A549 (cell line): ENCODE measurements around the gene RPL19. TPM values are rescaled to one million over a fixed set of nuclear protein-coding genes. Genes with fewer than 3 reads are reported as not detected.
"Not testable (repeated sequence)": the region's sequence is repeated elsewhere in the genome, so short reads cannot be mapped to it uniquely, and the experiment has no call there.

Experiments
- ATAC-seq, 2 experiments: fragments of 200-7000 bp in 1 of 2; fragments of >200 bp in 1 of 2; cut with Nextera tagmentation in 1 of 2; cut with Tn5 transposase in 1 of 2; 3 replicates each; pipeline versions ENCODE4 v1.8.0 to v1.9.1; 2018 to 2020; ENCODE audit warnings: mild to moderate bottlenecking in 1 of 2, moderate library complexity in 1 of 2
- CTCF ChIA-PET: fragments of 300-600 bp; sonication (Branson Sonifier 250); formaldehyde crosslinking; extraction: SDS; loops from one replicate; lab custom pipeline; 2021; ENCODE audit warnings: antibody characterized with exemption, inconsistent platforms; lab: Yijun Ruan, JAX
- POLR2A ChIA-PET: fragments of 350-600 bp; formaldehyde crosslinking; extraction: SDS; loops from one replicate; lab custom pipeline; 2021; ENCODE audit warnings: antibody characterized with exemption, inconsistent platforms; lab: Yijun Ruan, JAX
- DNase-seq, 2 experiments: peaks; one replicate each; pipeline versions ENCODE4 v3.0.0 to v3.0.0-alpha.2; 2011 to 2016; ENCODE audit warnings: low read depth in 1 of 2, low spot score in 1 of 2
- FAIRE-seq: peaks from 2 replicates; lab custom pipeline; 2011; peaks lifted over from hg19 to GRCh38; lab: Jason Lieb, UNC
- H3K27ac ChIP-seq, 2 experiments: fragments of >200 bp; sonication (Bioruptor Twin); formaldehyde crosslinking; 3 replicates each; pipeline ENCODE4 v1.5.1; 2016 to 2017
- H3K4me1 ChIP-seq: fragments of >200 bp; sonication (Bioruptor Twin); formaldehyde crosslinking; 3 replicates; pipeline ENCODE4 v1.6.1; 2016
- H3K4me2 ChIP-seq: fragments of >200 bp; sonication (Bioruptor Twin); formaldehyde crosslinking; 3 replicates; pipeline ENCODE4 v1.6.1; 2016
- H3K4me3 ChIP-seq: fragments of >200 bp; sonication (Bioruptor Twin); formaldehyde crosslinking; 3 replicates; pipeline ENCODE4 v1.5.1; 2016
- H3K9me3 ChIP-seq: fragments of >200 bp; sonication (Bioruptor Twin); formaldehyde crosslinking; 3 replicates; pipeline ENCODE4 v1.6.1; 2016
- E2F6 ChIP-seq: IDR thresholded peaks from 2 replicates; pipeline ENCODE4 v1.6.1; 2012; ENCODE audit warnings: low read depth, borderline replicate concordance
- FOSL2 ChIP-seq, 2 experiments: fragments of 450-650 bp in 1 of 2; fragments of >200 bp in 1 of 2; sonication (Bioruptor Twin) in 1 of 2; formaldehyde crosslinking; IDR thresholded peaks; 2 replicates each; pipeline versions ENCODE4 v1.5.0 to v1.6.1; 2016 to 2020; ENCODE audit warnings: mild to moderate bottlenecking in 1 of 2, moderate library complexity in 1 of 2
- HEYL ChIP-seq: fragments of 250-450 bp; sonication (Bioruptor Pico); IDR thresholded peaks from 2 replicates; pipeline ENCODE4 v1.8.0; 2021; ENCODE audit warnings: mild to moderate bottlenecking, moderate library complexity
- HMGXB4 ChIP-seq: fragments of 250-450 bp; sonication (Bioruptor Pico); IDR thresholded peaks from 2 replicates; pipeline ENCODE4 v1.5.0; 2021; ENCODE audit warnings: mild to moderate bottlenecking, moderate library complexity, borderline replicate concordance
- HOXB13 ChIP-seq: fragments of 250-450 bp; sonication (Bioruptor Pico); IDR thresholded peaks from 2 replicates; pipeline ENCODE4 v1.5.0; 2020; ENCODE audit warnings: low read depth, mild to moderate bottlenecking, moderate library complexity
- KDM5A ChIP-seq: fragments of 200-600 bp; sonication (generic); IDR thresholded peaks from 2 replicates; pipeline ENCODE4 v1.6.1; 2016; ENCODE audit warnings: antibody characterized with exemption, mild to moderate bottlenecking
- MAFK ChIP-seq: fragments of 450-650 bp; IDR thresholded peaks from 2 replicates; pipeline ENCODE4 v1.6.1; 2014; ENCODE audit not compliant: partially characterized antibody
- NPAS2 ChIP-seq: fragments of 250-450 bp; sonication (Bioruptor Pico); IDR thresholded peaks from 2 replicates; pipeline ENCODE4 v1.8.0; 2022; ENCODE audit warnings: mild to moderate bottlenecking, moderate library complexity, borderline replicate concordance
- NR3C1 ChIP-seq: fragments of >200 bp; sonication (Bioruptor Twin); formaldehyde crosslinking; IDR thresholded peaks from 3 replicates; pipeline ENCODE4 v1.6.1; 2017
- PBX3 ChIP-seq: IDR thresholded peaks from 2 replicates; pipeline ENCODE4 v1.6.1; 2012
- POLR2AphosphoS2 ChIP-seq: conservative IDR thresholded peaks from 2 replicates; pipeline ENCODE4 v1.6.1; 2012; ENCODE audit warnings: low read length, improper control_type of control experiment, inconsistent platforms
- RAD21 ChIP-seq, 2 experiments: fragments of >200 bp in 1 of 2; sonication (Bioruptor Twin) in 1 of 2; formaldehyde crosslinking in 1 of 2; IDR thresholded peaks in 1 of 2; conservative IDR thresholded peaks in 1 of 2; 2 replicates in 1 of 2; 3 replicates in 1 of 2; pipeline ENCODE4 v1.6.1; 2012 to 2018; ENCODE audit warnings: inconsistent platforms in 1 of 2
- RCOR1 ChIP-seq: fragments of 150-350 bp; IDR thresholded peaks from 2 replicates; pipeline ENCODE4 v1.6.1; 2014; ENCODE audit warnings: antibody characterized with exemption, low read length, low read depth
- SMC3 ChIP-seq: fragments of >200 bp; sonication (Bioruptor Twin); formaldehyde crosslinking; IDR thresholded peaks from 3 replicates; pipeline ENCODE4 v1.6.1; 2018; ENCODE audit warnings: inconsistent platforms
- TFCP2L1 ChIP-seq: fragments of 250-450 bp; sonication (Bioruptor Pico); IDR thresholded peaks from 2 replicates; pipeline ENCODE4 v1.5.0; 2021; ENCODE audit warnings: mild to moderate bottlenecking
- TP53 ChIP-seq: fragments of 250-450 bp; sonication (Bioruptor Pico); IDR thresholded peaks from 2 replicates; pipeline ENCODE4 v1.5.0; 2021; ENCODE audit warnings: mild to moderate bottlenecking, moderate library complexity
- ZFP36 ChIP-seq: fragments of 450-650 bp; IDR thresholded peaks from 2 replicates; pipeline ENCODE4 v1.6.1; 2014; ENCODE audit warnings: borderline replicate concordance; ENCODE audit not compliant: partially characterized antibody
- ZNF302 ChIP-seq: fragments of 250-450 bp; sonication (Bioruptor Pico); IDR thresholded peaks from 2 replicates; pipeline ENCODE4 v1.9.0; 2021; ENCODE audit warnings: inconsistent platforms, mild to moderate bottlenecking, moderate library complexity
- ZSCAN20 ChIP-seq: fragments of 250-450 bp; sonication (Bioruptor Pico); IDR thresholded peaks from 2 replicates; pipeline ENCODE4 v1.8.0; 2022; ENCODE audit warnings: mild to moderate bottlenecking, moderate library complexity
- WGBS: methylation state at CpG from one replicate; pipeline ENCODE4 v1.1.6; 2017; ENCODE audit errors: missing lambda C conversion rate; 5-methylcytosine and 5-hydroxymethylcytosine counted together
- polyA plus RNA-seq, 4 experiments: library from polyadenylated mRNA; depleted of rRNA in 3 of 4; stranded (reverse); fragments of >200 nt; fragmentation: RNase III in 1 of 4; extraction: RNeasy Plus Mini Kit Qiagen cat#74134 plus additional on column Dnase treatment in 1 of 4; gene quantifications; 2 replicates in 3 of 4; 3 replicates in 1 of 4; pipeline ENCODE4 v1.2.3, GENCODE V29; 2011 to 2017
- TF ChIP-seq, protein P1 (sequence below): fragments of >200 bp; sonication (Bioruptor Twin); formaldehyde crosslinking; IDR thresholded peaks from 3 replicates; pipeline ENCODE4 v1.5.1; 2016
- TF ChIP-seq, protein P2 (sequence below): IDR thresholded peaks from 2 replicates; pipeline ENCODE4 v1.6.1; 2012

RPL19 gene
- polyA plus RNA-seq, 2 of the 4 experiments (the other 2 are of a cell fraction): 2,211 to 2,862 TPM

GRCh38 chr17:39168503-39168902 lies 31.6 kb upstream of the RPL19 start:
- not testable (repeated sequence) for H3K27ac ChIP-seq
- peak; percentile 84 for TF ChIP-seq MAFK
- CTCF ChIA-PET: interaction anchor here (1.2 to 30.5 kb wide), 3 partner anchors 15 to 186 kb away, joined by 4 to 612 read pairs (median 453); partner anchors contain the start of genes ARL5C and PLXDC1

DNA sequence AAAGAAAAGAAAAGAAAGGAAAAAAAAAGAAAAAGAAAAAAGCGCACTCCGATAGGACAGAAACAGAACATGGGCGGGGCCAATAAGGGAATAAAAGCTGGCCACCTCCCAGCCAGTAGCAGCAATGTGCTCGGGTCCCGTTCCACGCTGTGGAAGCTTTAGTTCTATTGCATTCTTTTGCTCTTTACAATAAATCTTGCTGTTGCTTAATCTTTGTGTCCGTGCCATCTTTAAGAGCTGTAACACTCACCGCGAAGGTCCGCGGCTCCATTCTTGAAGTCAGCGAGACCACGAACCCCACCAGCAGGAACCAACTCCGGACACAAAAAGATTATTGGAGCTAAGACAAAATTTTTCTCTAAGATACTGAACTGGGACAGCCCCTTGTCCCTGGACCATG lies 31.0 kb upstream of the RPL19 start:
- no peak overlapping the region for H3K4me2 ChIP-seq
- POLR2A ChIA-PET: interaction anchor here (0.7 kb wide), 1 partner anchor 315 kb away, joined by 8 read pairs; no protein-coding TSS in a partner anchor

More at GRCh38 chr17:39168503-39168902, 31.6 kb upstream of the RPL19 start:
- not testable (repeated sequence) for H3K4me1 ChIP-seq, H3K4me3 ChIP-seq, H3K4me2 ChIP-seq, ATAC-seq, FAIRE-seq, DNase-seq, H3K9me3 ChIP-seq
- whole genome bisulfite sequencing: 80% methylated on average over 10 of the region's 10 CpGs
- POLR2A ChIA-PET: interaction anchor here (0.7 to 2.6 kb wide), 2 partner anchors 31 to 315 kb away, joined by 8 to 21 read pairs; partner anchors contain the start of gene RPL19

GRCh38 chr17:39169518-39169917 lies 30.6 kb upstream of the RPL19 start:
- DNase-seq: no peak
- peaks cover under 1% of the 10 kb centered on the region; the same call in 1 of the 3 replicates for H3K4me1 ChIP-seq
- WGBS: 76% methylated on average over 3 of the region's 3 CpGs
- ChIA-PET POLR2A (no interaction called here), CTCF (interaction anchor here (0.9 to 30.5 kb wide), 10 partner anchors 11 to 187 kb away, joined by 3 to 612 read pairs (median 4); partner anchors contain the start of genes ARL5C and PLXDC1)
- FAIRE-seq: no peak
- no peak for ATAC-seq
- no peak overlapping the region for H3K4me2 ChIP-seq
- TF ChIP-seq RAD21 (conservative IDR thresholded peaks at IDR 0.05 in 1 of 2, IDR thresholded peaks at IDR 0.05 in 1 of 2) (no peak), HOXB13 (CRISPR knock-in tag) (no peak), KDM5A (no peak), ZSCAN20 (CRISPR knock-in tag) (no peak), HMGXB4 (CRISPR knock-in tag) (no peak), NPAS2 (CRISPR knock-in tag) (no peak), HEYL (CRISPR knock-in tag) (no peak), POLR2AphosphoS2 (no peak), ZNF302 (CRISPR knock-in tag) (no peak), E2F6 (no peak), FOSL2 (IDR thresholded peaks at IDR 0.05) (no peak), FOSL2 (CRISPR knock-in tag; IDR thresholded peaks at IDR 0.05) (no peak), RCOR1 (no peak)
- H3K9me3 ChIP-seq: no peaks in the 10 kb centered on the region
- H3K4me3 ChIP-seq: no peak overlapping the region
- no peak overlapping the region for H3K27ac ChIP-seq

More for the DNA sequence above, 31.0 kb upstream of the RPL19 start:
- CTCF ChIA-PET: interaction anchor here (0.9 to 30.5 kb wide), 9 partner anchors 11 to 186 kb away, joined by 3 to 612 read pairs (median 4); partner anchors contain the start of genes ARL5C and PLXDC1
- ATAC-seq: no peak
- TF ChIP-seq ZFP36: no peak
- no peak for TF ChIP-seq SMC3
- TF ChIP-seq PBX3: no peak
- TF ChIP-seq, protein P1, sequence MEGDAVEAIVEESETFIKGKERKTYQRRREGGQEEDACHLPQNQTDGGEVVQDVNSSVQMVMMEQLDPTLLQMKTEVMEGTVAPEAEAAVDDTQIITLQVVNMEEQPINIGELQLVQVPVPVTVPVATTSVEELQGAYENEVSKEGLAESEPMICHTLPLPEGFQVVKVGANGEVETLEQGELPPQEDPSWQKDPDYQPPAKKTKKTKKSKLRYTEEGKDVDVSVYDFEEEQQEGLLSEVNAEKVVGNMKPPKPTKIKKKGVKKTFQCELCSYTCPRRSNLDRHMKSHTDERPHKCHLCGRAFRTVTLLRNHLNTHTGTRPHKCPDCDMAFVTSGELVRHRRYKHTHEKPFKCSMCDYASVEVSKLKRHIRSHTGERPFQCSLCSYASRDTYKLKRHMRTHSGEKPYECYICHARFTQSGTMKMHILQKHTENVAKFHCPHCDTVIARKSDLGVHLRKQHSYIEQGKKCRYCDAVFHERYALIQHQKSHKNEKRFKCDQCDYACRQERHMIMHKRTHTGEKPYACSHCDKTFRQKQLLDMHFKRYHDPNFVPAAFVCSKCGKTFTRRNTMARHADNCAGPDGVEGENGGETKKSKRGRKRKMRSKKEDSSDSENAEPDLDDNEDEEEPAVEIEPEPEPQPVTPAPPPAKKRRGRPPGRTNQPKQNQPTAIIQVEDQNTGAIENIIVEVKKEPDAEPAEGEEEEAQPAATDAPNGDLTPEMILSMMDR: no peak
- TF ChIP-seq, protein P2, sequence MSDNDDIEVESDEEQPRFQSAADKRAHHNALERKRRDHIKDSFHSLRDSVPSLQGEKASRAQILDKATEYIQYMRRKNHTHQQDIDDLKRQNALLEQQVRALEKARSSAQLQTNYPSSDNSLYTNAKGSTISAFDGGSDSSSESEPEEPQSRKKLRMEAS: no peak
- no peak for TF ChIP-seq TFCP2L1 (CRISPR knock-in tag)
- no peak for TF ChIP-seq TP53 (CRISPR knock-in tag)
- no peak for TF ChIP-seq NR3C1
- TF ChIP-seq, all 56 proteins: peak for 0
- Histone ChIP-seq H3K9me3 (no peaks in the 10 kb centered on the region), H3K4me1 (peaks cover 4% of the 10 kb centered on the region; the same call in 2 of the 3 replicates), H3K27ac (no peak overlapping the region), H3K4me3 (no peak overlapping the region)
- 87% methylated on average over 14 of the region's 14 CpGs for WGBS
- FAIRE-seq (no peak), DNase-seq (no peak)
